ENCODE data around the gene DLL4. TPM values are rescaled to one million over a fixed set of nuclear protein-coding genes. Genes with fewer than 3 reads are reported as not detected.
A peak's percentile ranks its signal among the peaks of the same experiment; 100 is the strongest.
"Not testable (repeated sequence)": the region's sequence is repeated elsewhere in the genome, so short reads cannot be mapped to it uniquely, and the experiment has no call there.

DLL4 gene
- total RNA-seq, 2 experiments from 2014 or later: not detected

DNA sequence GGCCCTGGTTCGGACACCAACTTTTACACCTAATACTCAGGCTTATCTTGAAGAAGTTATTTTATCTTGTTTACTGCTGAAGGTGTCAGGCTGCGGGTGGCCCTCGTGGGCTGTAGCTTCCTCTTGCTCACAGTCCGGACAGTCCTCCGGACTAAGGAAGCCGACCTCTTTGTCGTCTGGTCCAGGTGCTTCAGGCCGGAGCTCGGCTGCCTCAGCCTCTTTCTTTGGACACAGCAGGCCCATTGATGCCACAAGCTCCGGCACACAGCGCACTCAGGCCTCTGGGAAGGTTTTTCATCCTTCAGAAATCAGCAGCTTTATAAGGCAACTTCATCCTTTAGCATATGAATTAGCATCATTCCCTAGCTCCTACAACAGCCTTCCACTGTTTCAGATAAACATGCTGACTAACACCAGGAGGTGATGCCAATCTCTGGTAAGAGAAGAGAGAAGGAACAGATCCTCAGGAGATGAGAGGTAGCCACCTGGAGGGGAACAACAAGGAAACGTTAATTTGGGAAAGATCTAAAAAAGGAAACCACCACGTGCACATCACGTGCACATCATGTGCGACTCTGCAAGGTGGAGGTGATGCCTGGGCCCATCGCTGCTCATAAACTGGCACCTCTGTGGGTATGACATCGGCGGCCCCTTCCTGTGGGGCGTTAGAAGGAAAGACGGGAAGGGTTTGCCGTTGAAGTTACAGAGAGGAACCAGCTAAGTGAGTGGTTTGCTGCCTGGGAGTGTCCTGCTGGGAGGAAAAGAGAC, 19.8 kb downstream of the DLL4 start:
- Mint-ChIP-seq H3K27ac (no peak overlapping the region), H3K27me3 (no peaks in the 10 kb centered on the region), H3K4me1 (ENCODE audit: low read depth) (peaks cover 22% of the 10 kb centered on the region), H3K9me3 (no peaks in the 10 kb centered on the region), H3K4me3 (no peak overlapping the region), H3K36me3 (peaks cover 5% of the 10 kb centered on the region)
- intact Hi-C loops (cut with micrococcal nuclease): loop anchor here (10.0 kb wide), 1 partner anchor 236 kb away; no protein-coding TSS in a partner anchor
- POLR2A ChIA-PET: no interaction called here
- DNase-seq: no peak
- CTCF ChIA-PET: interaction anchor here (1.7 to 2.4 kb wide), 2 partner anchors 19 to 45 kb away, joined by 3 to 12 read pairs; no protein-coding TSS in a partner anchor

DNA sequence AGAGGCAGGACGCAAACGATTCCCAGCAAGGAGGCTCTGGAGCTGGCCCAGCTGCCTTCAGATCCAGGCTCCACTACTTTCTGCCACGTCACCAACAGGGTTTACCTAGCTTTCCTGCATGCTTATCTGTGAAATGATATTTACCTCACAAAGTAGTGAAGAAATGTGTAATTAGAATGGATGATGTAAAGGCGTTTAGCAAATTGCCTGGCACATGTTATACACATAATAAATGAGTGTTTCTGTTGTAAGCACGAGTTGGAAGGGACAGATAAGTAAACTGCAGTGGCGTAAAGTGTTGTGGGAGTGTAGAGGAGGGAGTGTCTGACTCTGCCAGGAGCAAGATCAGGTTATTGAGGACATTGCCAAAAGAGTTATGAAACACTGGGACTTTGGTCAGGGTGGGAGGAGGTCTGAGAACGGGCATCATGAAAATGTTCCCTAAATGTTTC, 20.6 kb downstream of the DLL4 start:
- Mint-ChIP-seq H3K36me3 (peaks cover 12% of the 10 kb centered on the region), H3K27ac (no peak overlapping the region), H3K4me1 (ENCODE audit: low read depth) (peaks cover 31% of the 10 kb centered on the region), H3K4me3 (no peak overlapping the region), H3K9me3 (no peaks in the 10 kb centered on the region), H3K27me3 (no peaks in the 10 kb centered on the region)
- intact Hi-C loops (cut with micrococcal nuclease): loop anchor here (5.0 to 10.0 kb wide), 3 partner anchors 168 to 383 kb away; partner anchors contain the start of genes INO80, NUSAP1 and OIP5
- DNase-seq: no peak
- ChIA-PET CTCF (interaction anchor here (1.7 to 2.4 kb wide), 3 partner anchors 19 to 91 kb away, joined by 3 to 12 read pairs (median 4); no protein-coding TSS in a partner anchor), POLR2A (no interaction called here)

DNA sequence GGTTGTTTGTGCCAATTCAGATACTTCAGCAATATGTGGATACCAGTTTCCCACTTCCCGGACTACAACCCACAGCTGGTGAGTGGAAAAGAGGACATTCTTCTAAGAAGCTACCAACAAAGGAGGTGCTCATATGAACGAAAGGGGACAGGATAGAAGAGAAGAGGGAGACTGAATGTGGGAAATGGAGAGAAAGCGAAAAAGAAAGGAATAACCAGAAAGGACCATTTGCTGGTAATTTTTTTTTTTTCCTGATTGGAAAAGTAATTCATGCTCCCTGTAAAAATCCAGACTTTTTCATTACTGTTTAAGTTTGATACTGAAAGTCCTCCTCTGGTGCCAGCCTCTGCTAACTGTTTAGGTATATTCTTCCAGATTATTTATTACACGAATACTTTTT, 22.6 kb downstream of the DLL4 start:
- ChIA-PET POLR2A (interaction anchor here (1.2 to 2.7 kb wide), 4 partner anchors 10 to 165 kb away, joined by 3 to 45 read pairs (median 4); no protein-coding TSS in a partner anchor), CTCF (interaction anchor here (0.8 to 6.5 kb wide), 6 partner anchors 11 to 279 kb away, joined by 3 to 69 read pairs (median 5); partner anchors contain the start of genes CHP1 and VPS18)
- Mint-ChIP-seq H3K9me3 (no peaks in the 10 kb centered on the region), H3K4me3 (peak overlapping the region; percentile 95), H3K27me3 (no peaks in the 10 kb centered on the region), H3K27ac (no peak overlapping the region), H3K36me3 (peaks cover 25% of the 10 kb centered on the region), H3K4me1 (ENCODE audit: low read depth) (peaks cover 38% of the 10 kb centered on the region)
- no peak for DNase-seq
- intact Hi-C loops (cut with micrococcal nuclease): loop anchor here (2.0 to 5.0 kb wide), 6 partner anchors 21 to 381 kb away; partner anchors contain the start of genes CHP1, EXD1, INO80 and NUSAP1

GRCh38 chr15:40952301-40952900, 23.3 kb downstream of the DLL4 start:
- Mint-ChIP-seq H3K27me3 (no peaks in the 10 kb centered on the region), H3K36me3 (peaks cover 25% of the 10 kb centered on the region), H3K9me3 (no peaks in the 10 kb centered on the region), H3K4me3 (peak overlapping the region; percentile 95), H3K27ac (peak overlapping the region; percentile 89), H3K4me1 (ENCODE audit: low read depth) (peaks cover 38% of the 10 kb centered on the region)
- ChIA-PET CTCF (interaction anchor here (0.8 to 6.5 kb wide), 8 partner anchors 11 to 279 kb away, joined by 3 to 69 read pairs (median 4); partner anchors contain the start of genes CHP1, EXD1 and VPS18), POLR2A (interaction anchor here (1.1 to 2.7 kb wide), 8 partner anchors 11 to 279 kb away, joined by 3 to 45 read pairs (median 6); partner anchors contain the start of genes CHP1, EXD1 and VPS18)
- DNase-seq: no peak
- intact Hi-C loops (cut with micrococcal nuclease): loop anchor here (2.0 to 5.0 kb wide), 6 partner anchors 22 to 380 kb away; partner anchors contain the start of genes CHP1, EXD1, INO80 and NUSAP1

DNA sequence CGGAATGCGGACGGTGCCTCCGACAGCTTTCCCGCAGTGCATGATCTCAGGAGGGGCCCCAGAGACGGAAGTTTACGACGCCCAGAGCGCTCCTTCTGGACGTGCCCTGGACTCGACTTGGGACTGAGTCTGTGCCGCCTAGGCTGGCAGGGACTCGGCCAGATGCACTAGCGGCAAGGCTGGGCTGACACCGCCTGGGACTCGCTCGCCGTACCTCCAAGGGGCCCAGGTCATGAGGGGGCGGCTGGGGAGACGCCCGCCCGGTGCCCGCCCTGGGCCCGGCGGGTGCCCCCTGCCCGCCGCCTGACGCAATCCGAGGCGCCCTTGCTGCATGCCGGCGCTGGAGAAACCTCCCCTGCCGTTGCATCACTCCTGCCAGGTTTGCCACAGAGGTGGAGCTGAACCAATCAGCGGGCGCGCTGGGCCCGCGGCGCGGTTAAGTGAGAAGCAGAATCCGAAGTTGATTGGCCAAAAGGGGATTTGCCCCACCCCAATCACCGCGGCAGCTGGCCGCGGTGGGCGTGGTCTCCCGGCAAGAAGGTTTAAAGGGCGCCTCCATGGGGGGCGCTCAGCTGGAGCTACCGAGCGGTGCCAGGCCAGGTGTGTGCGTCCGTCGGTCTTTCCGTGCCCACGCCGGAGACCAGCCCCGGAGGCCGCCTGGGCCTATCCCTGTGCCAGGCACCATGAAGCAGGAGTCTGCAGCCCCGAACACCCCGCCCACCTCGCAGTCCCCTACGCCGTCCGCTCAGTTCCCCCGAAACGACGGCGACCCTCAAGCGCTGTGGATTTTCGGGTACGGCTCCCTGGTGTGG, 24.0 kb downstream of the DLL4 start, which contains the start of gene CHAC1:
Gene CHAC1 (plus strand): TSS at position 571 of the 812 bp plus-strand sequence. CDS start 113 bp downstream, at position 684.
- Mint-ChIP-seq H3K27ac (peak within 1 kb of the TSS; percentile 89), H3K36me3 (peaks cover 29% of the 10 kb centered on the region), H3K27me3 (no peaks in the 10 kb centered on the region), H3K9me3 (no peaks in the 10 kb centered on the region), H3K4me3 (peak within 1 kb of the TSS; percentile 95), H3K4me1 (ENCODE audit: low read depth) (peaks cover 38% of the 10 kb centered on the region)
- peak; percentile 98 for DNase-seq
- intact Hi-C loops (cut with micrococcal nuclease): loop anchor here (2.0 to 5.0 kb wide), 6 partner anchors 22 to 379 kb away; partner anchors contain the start of genes CHP1, EXD1, INO80 and NUSAP1
- ChIA-PET POLR2A (interaction anchor here (0.9 to 2.7 kb wide), 9 partner anchors 12 to 278 kb away, joined by 3 to 45 read pairs (median 6); partner anchors contain the start of genes CHP1, EXD1, INO80 and VPS18), CTCF (interaction anchor here (0.6 to 6.5 kb wide), 12 partner anchors 9 to 278 kb away, joined by 3 to 69 read pairs (median 4); partner anchors contain the start of genes CHP1, EXD1 and VPS18)

DNA sequence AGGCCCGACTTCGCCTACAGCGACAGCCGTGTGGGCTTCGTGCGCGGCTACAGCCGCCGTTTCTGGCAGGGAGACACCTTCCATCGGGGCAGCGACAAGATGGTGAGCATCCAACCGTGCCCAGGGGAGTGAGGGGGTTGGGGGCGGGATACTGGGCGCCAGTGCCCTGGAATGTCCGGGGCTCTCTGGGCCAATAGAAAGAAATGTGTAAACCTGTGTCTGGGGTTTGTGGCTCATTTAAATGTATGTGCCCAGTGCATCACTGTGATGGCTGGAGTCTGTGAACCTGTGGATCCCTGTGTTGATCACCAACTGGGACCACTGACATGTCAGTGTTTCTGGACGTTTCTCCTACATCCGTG, 24.6 kb downstream of the DLL4 start:
- H3K27ac Mint-ChIP-seq: peak overlapping the region; percentile 89
- peak overlapping the region; percentile 95 for H3K4me3 Mint-ChIP-seq
- ChIA-PET CTCF (interaction anchor here (0.6 to 6.5 kb wide), 11 partner anchors 10 to 277 kb away, joined by 3 to 69 read pairs (median 3); partner anchors contain the start of genes CHP1, EXD1 and VPS18), POLR2A (interaction anchor here (0.6 to 2.7 kb wide), 8 partner anchors 12 to 379 kb away, joined by 4 to 45 read pairs (median 6); partner anchors contain the start of genes CHP1, EXD1, INO80 and VPS18)
- intact Hi-C loops (cut with micrococcal nuclease): loop anchor here (2.0 to 5.0 kb wide), 6 partner anchors 23 to 379 kb away; partner anchors contain the start of genes CHP1, EXD1, INO80 and NUSAP1
- peaks cover 38% of the 10 kb centered on the region for H3K4me1 Mint-ChIP-seq (ENCODE audit: low read depth)
- no peaks in the 10 kb centered on the region for H3K27me3 Mint-ChIP-seq
- peaks cover 29% of the 10 kb centered on the region for H3K36me3 Mint-ChIP-seq
- DNase-seq: no peak
- H3K9me3 Mint-ChIP-seq: no peaks in the 10 kb centered on the region

DNA sequence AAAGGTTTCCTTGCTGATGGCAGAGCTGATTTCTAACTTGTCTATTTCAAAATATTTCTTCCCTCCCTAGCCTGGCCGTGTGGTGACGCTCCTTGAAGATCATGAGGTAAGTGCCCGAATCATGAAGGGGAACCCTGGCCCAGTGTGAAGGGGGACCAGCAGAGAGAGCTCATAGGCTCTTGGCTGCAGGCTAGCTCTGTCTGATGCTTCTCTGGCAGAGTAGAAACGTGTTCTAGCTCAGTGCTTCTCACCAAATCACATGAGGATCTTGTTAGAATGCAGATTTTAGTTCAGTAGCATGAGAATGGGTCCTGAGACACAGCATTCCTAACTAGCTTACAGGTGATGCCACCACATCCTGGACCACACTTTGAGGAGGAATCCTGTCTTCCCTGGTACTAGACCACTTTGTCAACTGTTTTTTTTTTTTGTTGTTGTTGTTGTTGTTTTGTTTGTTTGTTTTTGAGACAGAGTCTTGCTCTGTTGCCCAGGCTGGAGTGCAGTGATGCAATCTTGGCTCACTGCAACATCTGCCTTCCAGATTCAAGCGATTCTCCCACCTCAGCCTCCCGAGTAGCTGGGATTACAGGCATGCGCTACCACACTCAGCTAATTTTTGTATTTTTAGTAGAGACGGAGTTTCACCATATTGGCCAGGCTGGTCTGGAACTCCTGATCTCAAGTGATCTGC, 25.2 kb downstream of the DLL4 start:
- intact Hi-C loops (cut with micrococcal nuclease): loop anchor here (5.0 kb wide), 2 partner anchors 163 to 378 kb away; partner anchors contain the start of genes INO80, NUSAP1 and OIP5
- ChIA-PET CTCF (interaction anchor here (0.9 to 6.5 kb wide), 5 partner anchors 13 to 277 kb away, joined by 3 to 69 read pairs (median 3); partner anchors contain the start of gene CHP1), POLR2A (interaction anchor here (0.5 to 1.5 kb wide), 4 partner anchors 47 to 379 kb away, joined by 4 to 7 read pairs (median 4); partner anchors contain the start of genes CHP1 and EXD1)
- H3K4me3 Mint-ChIP-seq: peak overlapping the region; percentile 95
- not testable (repeated sequence) for DNase-seq, H3K27me3 Mint-ChIP-seq, H3K9me3 Mint-ChIP-seq
- peaks cover 38% of the 10 kb centered on the region for H3K4me1 Mint-ChIP-seq (ENCODE audit: low read depth)
- H3K36me3 Mint-ChIP-seq: peaks cover 29% of the 10 kb centered on the region
- H3K27ac Mint-ChIP-seq: peak overlapping the region; percentile 89

DNA sequence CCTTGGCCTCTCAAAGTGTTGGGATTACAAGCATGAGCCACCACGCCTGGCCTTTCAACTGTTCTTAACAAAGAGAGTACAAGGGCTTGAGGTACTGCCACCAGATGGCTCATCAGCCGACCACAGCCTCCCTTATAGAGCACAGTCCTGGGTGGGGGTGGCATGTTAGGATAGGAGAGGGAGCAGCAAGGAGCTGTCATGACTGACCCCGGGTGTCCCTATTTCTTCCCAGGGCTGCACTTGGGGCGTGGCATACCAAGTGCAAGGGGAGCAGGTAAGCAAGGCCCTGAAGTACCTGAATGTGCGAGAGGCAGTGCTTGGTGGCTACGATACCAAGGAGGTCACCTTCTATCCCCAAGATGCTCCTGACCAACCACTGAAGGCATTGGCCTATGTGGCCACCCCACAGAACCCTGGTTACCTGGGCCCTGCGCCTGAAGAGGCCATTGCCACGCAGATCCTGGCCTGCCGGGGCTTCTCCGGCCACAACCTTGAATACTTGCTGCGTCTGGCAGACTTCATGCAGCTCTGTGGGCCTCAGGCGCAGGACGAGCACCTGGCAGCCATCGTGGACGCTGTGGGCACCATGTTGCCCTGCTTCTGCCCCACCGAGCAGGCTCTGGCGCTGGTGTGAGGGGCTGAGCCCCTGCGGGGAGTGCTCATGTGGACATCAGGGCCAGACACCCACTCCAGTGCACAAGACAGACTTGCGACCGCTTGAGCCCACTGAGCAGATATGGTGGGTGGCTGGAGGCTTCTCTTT, 26.2 kb downstream of the DLL4 start:
- no peaks in the 10 kb centered on the region for H3K9me3 Mint-ChIP-seq
- POLR2A ChIA-PET: interaction anchor here (1.2 kb wide), 1 partner anchor 13 kb away, joined by 3 read pairs; no protein-coding TSS in a partner anchor
- CTCF ChIA-PET: interaction anchor here (1.1 to 6.5 kb wide), 2 partner anchors 14 to 226 kb away, joined by 3 to 69 read pairs; no protein-coding TSS in a partner anchor
- H3K27ac Mint-ChIP-seq: no peak overlapping the region
- peaks cover 29% of the 10 kb centered on the region for H3K36me3 Mint-ChIP-seq
- H3K4me1 Mint-ChIP-seq (ENCODE audit: low read depth): peaks cover 38% of the 10 kb centered on the region
- no peak for DNase-seq
- no peaks in the 10 kb centered on the region for H3K27me3 Mint-ChIP-seq
- H3K4me3 Mint-ChIP-seq: peak overlapping the region; percentile 95
- intact Hi-C loops (cut with micrococcal nuclease): no loop called here

GRCh38 chr15:40955930-40956540, 26.9 kb downstream of the DLL4 start:
- DNase-seq: no peak
- H3K9me3 Mint-ChIP-seq: no peaks in the 10 kb centered on the region
- intact Hi-C loops (cut with micrococcal nuclease): no loop called here
- peaks cover 29% of the 10 kb centered on the region for H3K36me3 Mint-ChIP-seq
- H3K27ac Mint-ChIP-seq: no peak overlapping the region
- H3K27me3 Mint-ChIP-seq: no peaks in the 10 kb centered on the region
- H3K4me3 Mint-ChIP-seq: peak overlapping the region; percentile 31
- H3K4me1 Mint-ChIP-seq (ENCODE audit: low read depth): peaks cover 38% of the 10 kb centered on the region
- CTCF ChIA-PET: interaction anchor here (6.5 kb wide), 1 partner anchor 15 kb away, joined by 69 read pairs; no protein-coding TSS in a partner anchor
- POLR2A ChIA-PET: interaction anchor here (1.2 kb wide), 1 partner anchor 14 kb away, joined by 3 read pairs; no protein-coding TSS in a partner anchor

All from activated CD4-positive, alpha-beta memory T cell treated with anti-CD3 and anti-CD28 coated beads for 36 hours (primary cell).